ENCODE data around the gene DYRK3.
A peak's percentile ranks its signal among the peaks of the same experiment; 100 is the strongest.
"Not testable (repeated sequence)": the region's sequence is repeated elsewhere in the genome, so short reads cannot be mapped to it uniquely, and the experiment has no call there.

Gene DYRK3

DNA sequence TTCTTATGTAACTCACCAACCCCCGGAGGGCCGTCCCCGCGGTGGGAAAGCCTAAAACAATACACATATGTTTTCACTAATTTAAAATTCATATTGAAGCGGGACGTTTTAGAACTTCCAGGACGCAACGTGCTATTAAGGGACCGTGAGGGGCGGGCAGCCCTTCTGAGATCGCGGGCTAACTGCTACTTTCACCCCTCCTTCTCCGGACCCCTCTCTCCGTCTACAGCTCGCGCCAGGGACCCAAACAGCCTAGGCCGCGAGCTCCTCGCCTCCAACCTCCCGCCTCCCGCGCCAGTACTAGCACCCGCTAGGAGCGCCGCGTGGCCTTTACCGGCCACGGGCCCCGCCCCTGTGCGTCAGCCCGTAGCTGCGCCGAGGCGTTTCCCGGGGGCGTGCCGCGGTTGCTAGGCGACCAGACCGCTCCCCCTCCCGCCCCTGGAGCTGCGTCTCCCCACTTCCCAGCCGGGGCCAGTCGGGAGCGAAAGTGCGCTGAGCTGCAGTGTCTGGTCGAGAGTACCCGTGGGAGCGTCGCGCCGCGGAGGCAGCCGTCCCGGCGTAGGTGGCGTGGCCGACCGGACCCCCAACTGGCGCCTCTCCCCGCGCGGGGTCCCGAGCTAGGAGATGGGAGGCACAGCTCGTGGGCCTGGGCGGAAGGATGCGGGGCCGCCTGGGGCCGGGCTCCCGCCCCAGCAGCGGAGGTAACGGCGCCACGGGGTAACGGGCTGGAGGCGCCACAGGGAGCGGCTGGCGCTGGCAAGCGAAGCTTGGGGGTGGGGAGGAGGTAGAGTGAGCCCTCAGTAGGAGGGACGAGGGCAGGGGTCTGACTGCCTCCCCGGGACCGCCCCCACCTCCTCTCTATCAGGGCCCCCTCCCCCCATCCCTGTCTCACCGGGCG lies at the start of gene DYRK3:
TSS of gene DYRK3 (plus strand) at position 457 of the 898 bp plus-strand sequence. CDS start at position 625, 168 bp downstream.
- peak; percentile 95 for DNase-seq (ENCODE audit: low read depth)

DNA sequence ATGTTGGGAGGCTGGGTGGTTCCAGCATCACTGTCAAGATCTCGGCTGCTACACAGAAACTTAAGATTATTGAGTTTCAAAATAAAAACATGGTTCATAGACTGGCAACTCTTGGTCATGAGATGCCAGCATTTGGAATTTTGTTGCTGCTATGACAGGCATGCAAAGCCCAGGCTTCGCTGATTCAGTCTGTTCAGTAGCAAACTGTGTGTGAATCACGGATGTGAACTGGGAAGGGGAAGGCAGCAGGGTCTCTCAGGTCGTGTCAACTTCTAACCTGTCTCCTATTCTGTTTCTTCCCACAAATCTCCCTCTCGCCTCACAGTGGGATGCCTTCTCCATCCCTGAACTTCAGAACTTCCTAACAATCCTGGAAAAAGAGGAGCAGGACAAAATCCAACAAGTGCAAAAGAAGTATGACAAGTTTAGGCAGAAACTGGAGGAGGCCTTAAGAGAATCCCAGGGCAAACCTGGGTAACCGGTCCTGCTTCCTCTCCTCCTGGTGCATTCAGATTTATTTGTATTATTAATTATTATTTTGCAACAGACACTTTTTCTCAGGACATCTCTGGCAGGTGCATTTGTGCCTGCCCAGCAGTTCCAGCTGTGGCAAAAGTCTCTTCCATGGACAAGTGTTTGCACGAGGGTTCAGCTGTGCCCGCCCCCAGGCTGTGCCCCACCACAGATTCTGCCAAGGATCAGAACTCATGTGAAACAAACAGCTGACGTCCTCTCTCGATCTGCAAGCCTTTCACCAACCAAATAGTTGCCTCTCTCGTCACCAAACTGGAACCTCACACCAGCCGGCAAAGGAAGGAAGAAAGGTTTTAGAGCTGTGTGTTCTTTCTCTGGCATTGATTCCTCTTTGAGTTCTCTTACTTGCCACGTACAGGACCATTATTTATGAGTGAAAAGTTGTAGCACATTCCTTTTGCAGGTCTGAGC lies 48.6 kb upstream of the DYRK3 start:
- no peak for DNase-seq (ENCODE audit: low read depth)

DNA sequence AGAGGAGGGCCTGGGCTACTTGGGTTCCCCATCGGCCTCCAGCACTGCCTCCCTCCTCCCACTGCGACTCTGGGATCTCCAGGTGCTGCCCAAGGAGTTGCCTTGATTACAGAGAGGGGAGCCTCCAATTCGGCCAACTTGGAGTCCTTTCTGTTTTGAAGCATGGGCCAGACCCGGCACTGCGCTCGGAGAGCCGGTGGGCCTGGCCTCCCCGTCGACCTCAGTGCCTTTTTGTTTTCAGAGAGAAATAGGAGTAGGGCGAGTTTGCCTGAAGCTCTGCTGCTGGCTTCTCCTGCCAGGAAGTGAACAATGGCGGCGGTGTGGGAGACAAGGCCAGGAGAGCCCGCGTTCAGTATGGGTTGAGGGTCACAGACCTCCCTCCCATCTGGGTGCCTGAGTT lies 47.4 kb upstream of the DYRK3 start:
- no peak for DNase-seq (ENCODE audit: low read depth)

DNA sequence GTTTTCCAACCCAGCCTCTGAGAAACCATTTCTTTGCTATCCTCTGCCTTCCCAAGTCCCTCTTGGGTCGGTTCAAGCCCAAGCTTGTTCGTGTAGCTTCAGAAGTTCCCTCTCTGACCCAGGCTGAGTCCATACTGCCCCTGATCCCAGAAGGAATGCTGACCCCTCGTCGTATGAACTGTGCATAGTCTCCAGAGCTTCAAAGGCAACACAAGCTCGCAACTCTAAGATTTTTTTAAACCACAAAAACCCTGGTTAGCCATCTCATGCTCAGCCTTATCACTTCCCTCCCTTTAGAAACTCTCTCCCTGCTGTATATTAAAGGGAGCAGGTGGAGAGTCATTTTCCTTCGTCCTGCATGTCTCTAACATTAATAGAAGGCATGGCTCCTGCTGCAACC lies 46.8 kb upstream of the DYRK3 start:
- DNase-seq (ENCODE audit: low read depth) = peak; percentile 33

DNA sequence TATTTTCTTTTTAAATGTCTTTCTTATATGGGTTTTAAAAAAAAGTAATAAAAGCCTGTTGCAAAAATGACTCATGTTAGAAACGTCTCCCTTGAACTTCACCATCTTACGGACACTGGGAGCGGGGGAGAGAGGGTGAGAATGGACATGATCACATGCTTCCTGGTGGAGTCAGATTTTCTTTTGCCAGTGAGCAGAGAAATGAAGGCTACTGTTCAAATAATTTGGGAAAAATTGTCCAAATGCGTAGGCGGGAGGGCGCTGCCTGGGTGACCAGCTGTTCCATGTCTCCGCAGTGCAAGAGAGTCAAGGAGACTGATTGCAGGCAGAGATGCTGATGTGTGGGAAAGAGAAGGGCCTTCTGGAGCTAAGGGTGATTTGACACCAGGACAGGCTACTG lies 46.1 kb upstream of the DYRK3 start:
- DNase-seq (ENCODE audit: low read depth) = peak; percentile 96

DNA sequence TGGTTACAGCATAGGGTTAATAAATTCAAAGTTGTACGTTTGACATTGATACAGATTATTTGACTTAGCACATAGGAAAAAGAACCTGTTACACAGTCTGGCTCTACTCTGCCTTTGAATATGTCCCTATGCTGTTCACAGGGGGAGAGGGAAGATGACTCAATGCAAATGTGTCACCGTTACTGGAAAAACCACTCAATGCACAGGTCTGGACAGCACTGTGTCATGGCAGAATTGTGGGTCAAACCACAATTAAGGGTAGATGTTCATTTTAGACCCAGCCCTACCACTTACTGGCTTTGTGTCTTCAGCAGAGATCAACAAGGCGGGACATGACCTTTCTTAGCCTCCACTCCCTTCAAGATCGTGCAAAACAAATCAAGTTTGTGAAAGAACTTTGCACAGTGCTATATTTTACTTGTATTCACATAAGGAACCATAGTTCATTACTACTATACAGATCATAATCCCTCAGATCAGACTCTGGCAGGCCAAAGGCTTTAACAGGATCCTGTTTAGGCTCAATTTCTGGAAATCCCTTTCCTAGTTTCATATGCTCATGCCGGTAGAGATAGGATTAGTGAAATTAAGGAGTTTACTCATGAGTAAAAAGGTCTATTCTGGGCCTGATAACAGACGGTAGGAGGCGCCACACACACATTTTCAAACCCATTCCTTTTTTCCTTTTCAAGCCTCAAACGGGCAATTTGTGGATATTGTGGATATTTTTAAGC lies 45.1 kb upstream of the DYRK3 start:
- peak; percentile 75 for DNase-seq (ENCODE audit: low read depth)

DNA sequence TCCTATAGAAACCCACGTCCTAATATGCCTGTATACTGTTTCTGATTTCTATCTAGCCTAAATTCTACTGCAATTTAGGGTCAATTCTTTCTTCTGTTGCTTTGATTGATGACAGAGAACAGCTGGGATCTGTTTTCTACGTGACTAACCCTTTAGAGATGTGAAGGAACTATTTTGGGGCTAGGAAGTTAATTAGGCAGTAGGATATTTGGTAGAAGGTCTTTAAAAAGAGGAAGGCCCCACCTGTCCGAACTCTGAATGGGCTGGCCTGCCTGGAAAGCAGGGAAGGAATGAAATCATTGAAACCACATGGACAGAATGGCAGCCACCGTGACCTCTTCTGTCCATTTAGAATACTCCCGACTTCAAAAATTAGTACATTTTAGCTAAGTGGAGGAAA lies 44.1 kb upstream of the DYRK3 start:
- DNase-seq (ENCODE audit: low read depth) = no peak

DNA sequence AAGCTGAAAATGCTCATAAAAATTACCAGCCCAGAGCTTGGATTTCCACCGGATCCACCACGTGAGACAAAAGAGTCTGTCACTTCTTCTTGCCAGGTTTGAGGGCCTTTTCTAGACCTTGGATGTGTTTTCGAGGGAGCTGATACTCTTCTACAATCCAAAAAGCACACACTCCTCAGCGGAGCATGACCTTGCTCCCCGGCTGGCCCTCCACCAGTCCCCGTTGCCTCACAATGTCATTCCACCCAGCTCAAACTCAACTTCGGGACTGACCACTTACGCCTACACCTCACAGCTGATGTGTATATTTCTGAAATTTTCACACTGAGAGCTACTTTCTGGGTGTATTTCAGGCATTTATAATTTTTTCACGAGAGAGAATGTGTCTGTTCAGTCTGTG lies 43.6 kb upstream of the DYRK3 start:
- DNase-seq (ENCODE audit: low read depth) = no peak

DNA sequence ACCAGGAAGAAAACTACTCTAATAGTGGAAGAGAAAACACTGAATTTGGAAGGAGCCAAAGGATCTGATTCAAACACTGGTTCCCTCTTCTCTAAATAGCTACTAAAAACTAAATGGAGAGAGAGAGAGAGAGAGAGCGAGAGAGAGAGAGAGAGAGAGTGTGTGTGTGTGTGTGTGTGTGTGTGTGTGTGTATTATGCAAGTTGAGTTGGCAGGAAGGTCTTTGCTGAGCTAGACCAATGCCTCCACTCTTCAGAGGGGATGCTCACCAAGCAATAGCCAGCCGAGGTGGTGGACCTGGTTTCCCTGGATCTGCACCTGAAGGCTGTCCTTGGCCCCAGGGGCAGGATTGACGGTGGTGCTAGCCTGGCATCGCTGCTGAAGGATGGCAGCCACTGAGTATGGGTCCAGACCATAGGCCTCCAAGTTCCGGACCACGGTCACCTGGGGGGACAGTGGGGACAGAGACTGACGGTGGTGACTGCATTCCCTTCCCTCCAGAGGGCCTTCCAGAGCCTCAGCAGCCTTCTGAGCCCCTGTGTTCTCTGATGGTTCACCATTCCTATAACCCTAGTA lies 41.9 kb upstream of the DYRK3 start:
- no peak for DNase-seq (ENCODE audit: low read depth)

DNA sequence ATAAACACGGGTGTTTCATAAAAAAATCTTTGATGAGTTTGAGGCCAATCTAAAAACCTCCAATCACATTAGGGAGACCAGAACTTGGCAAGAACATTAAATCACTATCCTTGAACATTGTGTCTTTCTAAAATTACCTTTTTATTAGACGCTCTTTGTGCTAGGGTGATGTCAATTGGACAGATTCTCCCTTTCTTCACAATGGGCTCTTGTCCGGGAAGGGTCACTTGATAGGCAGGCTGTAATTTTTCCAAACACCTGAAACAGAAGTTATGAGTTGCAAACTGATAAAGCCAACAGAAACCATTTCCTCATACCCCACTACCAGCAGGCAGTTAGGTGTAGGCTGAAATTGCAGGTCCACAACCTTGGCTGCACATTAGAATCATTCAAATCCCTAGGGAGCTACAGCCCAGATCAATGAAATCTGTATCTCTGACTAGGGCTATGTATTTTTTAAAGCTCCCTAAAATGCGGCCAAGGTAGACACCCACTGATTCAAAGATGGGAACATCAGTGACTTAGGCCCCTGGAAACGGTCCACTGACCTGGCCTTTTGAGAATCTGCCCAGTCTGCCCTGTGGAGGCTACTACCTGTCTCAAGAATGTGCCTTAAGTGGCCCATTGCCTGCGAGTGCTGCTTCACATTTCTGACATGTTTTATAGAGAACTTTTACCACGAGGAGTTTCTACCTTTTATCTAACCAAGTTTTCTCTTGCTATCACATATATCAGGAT lies 39.6 kb upstream of the DYRK3 start:
- no peak for DNase-seq (ENCODE audit: low read depth)

DNA sequence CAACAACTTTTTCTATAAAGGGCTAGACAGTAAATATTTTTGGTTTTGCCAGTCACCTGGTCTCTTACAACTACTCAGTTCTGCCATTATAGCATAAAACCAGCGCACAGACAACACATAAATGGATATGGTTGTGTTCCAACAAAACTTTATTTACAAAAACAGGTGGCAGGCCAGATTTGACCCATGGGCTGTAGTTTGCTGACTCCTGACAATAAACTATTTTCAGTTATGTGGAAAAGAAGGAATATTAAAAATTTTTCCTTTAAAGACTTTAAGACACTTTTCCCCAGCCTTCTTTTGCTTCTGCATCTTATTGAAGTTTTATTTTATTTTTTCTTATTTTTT lies 39.0 kb upstream of the DYRK3 start:
- DNase-seq (ENCODE audit: low read depth) = no peak

DNA sequence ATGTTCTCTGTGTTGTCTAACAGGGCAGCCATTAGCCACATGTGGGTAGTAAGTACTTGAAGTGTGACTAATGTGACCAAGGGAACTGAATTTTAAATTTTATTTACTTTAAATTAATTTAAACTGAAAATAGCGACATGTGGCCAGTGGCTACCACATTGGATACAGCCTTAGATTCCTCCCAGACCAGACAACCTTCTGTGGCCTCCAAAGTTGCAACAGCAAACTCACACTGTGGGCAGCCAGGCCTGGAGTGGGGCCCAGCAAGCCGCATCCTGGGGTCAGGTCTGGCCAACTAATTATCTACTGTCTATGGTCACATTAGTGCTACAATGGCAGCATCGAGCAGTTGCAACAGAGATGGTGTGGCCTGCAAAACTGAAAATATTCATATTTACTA lies 34.8 kb upstream of the DYRK3 start:
- DNase-seq (ENCODE audit: low read depth) = peak; percentile 17

DNA sequence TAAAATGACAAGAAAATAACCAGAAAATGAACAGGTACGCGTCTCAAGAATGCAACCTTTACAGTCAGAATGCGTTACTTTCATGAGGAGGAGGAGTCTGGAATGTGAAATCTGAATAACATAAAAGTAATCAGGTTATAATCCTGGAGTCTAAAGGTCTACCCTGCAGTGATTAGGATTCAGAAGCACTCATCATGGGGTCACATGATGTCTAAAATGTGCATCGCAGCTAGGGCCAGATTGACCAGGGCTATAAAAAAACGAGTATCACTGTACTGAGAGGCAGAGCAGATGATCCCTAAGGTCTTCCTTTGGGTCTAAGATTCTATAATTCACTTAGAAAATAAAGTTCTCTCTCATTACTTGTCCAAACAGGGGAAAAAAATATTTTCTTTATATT lies 30.5 kb upstream of the DYRK3 start:
- DNase-seq (ENCODE audit: low read depth) = no peak

DNA sequence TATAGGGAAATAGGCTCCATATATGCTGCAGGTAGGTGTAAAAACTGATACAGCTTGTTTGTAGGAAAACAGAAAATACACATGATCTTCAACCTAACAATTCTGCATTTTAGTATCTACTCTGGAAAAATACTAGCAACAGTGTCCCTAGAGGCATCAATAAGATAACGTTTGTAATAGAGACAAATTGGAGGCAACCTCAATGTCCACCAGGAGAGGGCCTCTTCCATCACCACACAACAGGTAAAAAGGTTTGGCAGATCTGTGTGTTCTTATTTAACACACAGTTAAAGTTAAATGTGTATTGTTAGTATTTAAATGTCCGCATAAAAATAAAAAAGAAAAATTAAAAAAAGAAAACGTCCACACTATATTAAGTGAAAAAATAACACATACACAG lies 28.5 kb upstream of the DYRK3 start:
- peak; percentile 47 for DNase-seq (ENCODE audit: low read depth)

DNA sequence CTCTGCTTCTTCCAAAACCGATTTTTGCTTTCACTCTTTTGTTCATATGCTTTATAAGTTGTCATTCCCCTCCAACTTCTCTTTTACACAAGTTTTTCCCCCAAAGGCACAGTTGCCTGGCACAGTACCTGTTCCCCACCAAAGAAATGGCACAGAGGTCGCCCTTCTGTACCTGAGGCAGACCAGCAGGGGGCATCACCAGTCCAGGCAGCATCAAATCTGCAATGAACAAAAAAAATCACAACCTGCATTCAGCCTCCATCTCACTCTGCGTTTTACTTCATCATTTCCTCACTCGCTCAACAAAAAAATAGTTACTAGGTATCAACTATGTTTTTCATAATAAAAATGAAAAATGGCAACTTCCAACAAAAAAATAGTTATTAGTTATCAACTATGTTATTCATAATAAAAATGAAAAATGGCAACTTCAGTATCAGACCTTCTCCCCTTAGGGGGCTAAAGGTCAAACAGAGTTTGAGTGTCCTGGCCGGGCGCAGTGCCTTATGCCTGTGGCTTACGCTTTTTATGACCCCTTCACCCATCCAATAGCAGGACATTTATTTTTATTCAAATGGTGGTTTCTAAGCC lies 27.1 kb upstream of the DYRK3 start:
- DNase-seq (ENCODE audit: low read depth) = peak; percentile 36

DNA sequence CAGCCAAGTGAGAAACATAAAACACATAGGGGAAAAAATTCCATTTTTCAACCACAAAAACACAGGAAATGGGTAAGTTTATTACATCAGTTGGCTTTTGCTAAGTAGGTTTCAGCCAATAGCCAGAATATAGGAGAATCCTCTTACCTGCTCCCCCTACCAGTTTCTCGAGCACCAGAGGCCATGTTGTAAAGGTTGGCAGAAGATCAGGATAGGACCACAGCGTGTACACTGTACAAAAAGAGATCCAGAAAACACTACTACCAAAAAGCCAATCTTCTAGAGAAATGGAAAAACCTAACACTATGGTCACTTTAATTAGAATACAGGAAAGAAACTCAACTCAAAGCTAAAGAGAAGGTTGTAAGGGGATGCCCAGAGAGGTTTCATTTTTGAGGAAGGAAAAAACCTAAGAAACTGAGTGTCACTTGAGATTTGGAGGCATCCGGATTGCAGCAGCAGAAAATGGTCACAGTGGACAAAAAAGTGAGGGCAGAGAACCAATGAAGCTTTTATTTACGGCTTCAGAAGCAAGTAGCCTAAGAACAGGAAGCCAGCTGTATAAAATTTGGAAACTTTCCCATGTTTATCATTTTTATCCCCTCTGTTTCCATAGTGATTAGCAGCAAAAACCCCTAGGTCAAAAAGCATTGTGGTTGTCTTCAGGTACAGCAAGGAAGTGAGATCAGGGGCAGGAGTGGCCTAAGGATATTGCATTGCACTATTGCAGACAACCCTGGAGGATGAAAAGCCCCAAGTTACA lies 25.9 kb upstream of the DYRK3 start:
- peak; percentile 45 for DNase-seq (ENCODE audit: low read depth)

DNA sequence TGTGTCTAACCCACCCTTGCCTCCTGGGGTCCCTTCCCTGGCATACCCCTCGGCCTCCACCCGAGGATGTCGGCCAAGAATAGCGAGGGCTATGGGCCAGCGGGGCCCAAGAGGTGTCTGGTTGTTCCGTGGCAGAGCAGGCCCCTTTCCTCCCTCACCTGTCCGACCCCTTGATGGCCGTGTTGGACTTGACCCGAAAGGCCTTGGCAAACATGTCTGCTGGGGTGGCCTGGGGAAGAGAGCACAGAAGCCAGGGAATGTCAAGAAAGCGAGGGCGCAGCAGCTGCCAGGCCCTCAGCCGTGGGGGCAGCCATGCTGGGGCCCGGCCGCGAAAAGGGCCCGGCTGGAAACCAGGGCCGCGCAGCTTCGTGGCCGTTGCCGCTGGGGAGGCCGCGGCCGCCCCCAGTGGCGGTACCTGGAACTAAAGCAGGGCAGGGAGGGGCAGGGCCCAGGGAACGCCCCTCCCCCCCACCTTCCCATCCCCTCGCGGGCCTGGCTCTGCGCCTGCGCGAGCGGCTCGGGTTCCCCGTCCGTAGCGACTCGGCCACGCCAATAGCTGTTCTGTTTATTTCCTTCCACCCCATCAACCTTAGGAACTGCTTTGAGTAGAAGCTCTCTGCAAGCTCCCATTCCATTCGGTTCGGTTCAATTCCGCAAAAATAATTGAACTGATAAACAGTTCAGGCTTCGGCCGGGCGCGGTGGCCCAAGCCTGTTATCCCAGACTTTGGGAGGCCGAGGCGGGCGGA lies 23.0 kb upstream of the DYRK3 start, which contains the start of gene EIF2D:
TSS of gene EIF2D (minus strand) at position 337 of the 748 bp plus-strand sequence. CDS start at position 214, 123 bp downstream.
- DNase-seq (ENCODE audit: low read depth) = peak; percentile 88

DNA sequence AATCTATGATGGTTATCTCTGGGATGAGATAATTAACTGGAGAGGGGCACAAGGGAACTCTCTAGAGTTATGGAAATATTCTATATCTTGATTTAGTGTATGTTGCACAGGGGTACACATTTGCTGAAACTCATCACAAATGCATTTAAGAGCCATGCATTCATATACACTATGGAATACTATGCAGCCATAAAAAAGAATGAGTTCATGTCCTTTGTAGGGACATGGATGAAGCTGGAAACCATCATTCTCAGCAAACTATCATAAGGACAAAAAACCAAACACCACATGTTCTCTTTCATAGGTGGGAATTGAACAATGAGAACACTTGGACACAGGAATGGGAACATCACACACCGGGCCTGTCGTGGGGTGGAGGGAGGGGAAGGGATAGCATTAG lies 8.9 kb upstream of the DYRK3 start:
- DNase-seq (ENCODE audit: low read depth) = not testable (repeated sequence)

DNA sequence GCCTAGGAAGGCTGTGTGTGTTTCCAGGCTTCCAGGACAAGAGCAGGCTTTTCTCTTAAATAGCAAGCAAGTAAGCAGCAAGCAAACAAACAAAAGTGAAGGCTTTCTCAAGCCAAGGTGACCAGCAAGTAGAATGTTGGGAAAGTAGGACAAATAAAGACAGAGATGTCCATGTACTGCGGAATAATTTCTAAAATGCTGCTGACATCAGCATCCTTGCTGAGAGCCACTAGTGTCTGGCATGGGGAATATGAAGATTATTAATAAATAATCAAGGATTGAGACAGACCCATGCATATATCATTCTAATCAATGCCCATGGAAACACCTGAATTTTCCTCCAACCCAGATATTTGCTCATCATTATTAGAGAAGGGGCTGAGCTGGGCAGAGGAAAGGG lies 6.4 kb upstream of the DYRK3 start:
- DNase-seq (ENCODE audit: low read depth) = no peak

Data from iris pigment epithelial cell (primary cell).